Measurements from ENCODE around the gene SLC35F1. TPM values are rescaled to one million over a fixed set of nuclear protein-coding genes. Genes with fewer than 3 reads are reported as not detected.

SLC35F1 gene
- total and polyA plus RNA-seq, 2 donors (not counting 1 experiment from before 2014, with no cell fraction given): 0.09 to 0.17 TPM

DNA sequence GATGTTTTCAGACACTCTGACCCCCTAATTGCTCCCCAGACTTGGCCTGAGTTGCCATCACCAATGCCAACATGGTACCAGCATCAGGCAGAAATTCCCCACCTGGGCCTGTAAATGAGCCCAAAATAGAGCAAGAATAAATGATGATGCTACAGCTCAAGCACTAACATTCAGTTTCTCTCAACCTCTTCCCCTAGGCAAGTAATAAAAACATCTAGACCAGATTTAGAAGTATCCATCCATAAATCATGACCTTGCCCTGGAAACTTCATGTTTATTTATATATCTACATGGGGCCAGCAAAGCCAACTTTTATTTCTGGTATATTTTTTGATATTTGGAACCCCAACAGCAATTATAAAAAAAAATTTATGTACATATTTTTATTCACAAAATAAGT, 419.6 kb downstream of the SLC35F1 start:
- H3K9ac ChIP-seq (ENCODE audit: insufficient read depth, low read length): no peak overlapping the region
- H3K27ac ChIP-seq (ENCODE audit: insufficient read depth, low read length): no peak overlapping the region
- no peak overlapping the region for H3K4me3 ChIP-seq (replicated peaks in 1 of 4; ENCODE audit: control extremely low read depth in 1 of 4, insufficient read depth in 1 of 4, low read depth in 3 of 4, low read length in 4 of 4)
- H3K36me3 ChIP-seq (ENCODE audit: control insufficient read depth, insufficient read depth, low read length): no peaks in the 10 kb centered on the region
- no peak overlapping the region for H3K4me2 ChIP-seq (ENCODE audit: extremely low read depth, insufficient read depth, low read length)
- no peak overlapping the region for H2AFZ ChIP-seq (ENCODE audit: low read length)
- no peaks in the 10 kb centered on the region for H3K27me3 ChIP-seq (ENCODE audit: control insufficient read depth, insufficient read depth, low read length)
- no peaks in the 10 kb centered on the region for H3K79me2 ChIP-seq (ENCODE audit: control insufficient read depth, insufficient read depth, low read length)
- H4K20me1 ChIP-seq (ENCODE audit: control insufficient read depth, extremely low read depth, insufficient read depth, low read length): no peaks in the 10 kb centered on the region
- H3K4me1 ChIP-seq (ENCODE audit: control insufficient read depth, extremely low read depth, insufficient read depth, low read length): no peaks in the 10 kb centered on the region
- DNase-seq (ENCODE audit: low read depth in 2 of 2): no peak
- no peaks in the 10 kb centered on the region for H3K9me3 ChIP-seq (ENCODE audit: control insufficient read depth, insufficient read depth, low read depth, low read length)
- TF ChIP-seq, protein P1, sequence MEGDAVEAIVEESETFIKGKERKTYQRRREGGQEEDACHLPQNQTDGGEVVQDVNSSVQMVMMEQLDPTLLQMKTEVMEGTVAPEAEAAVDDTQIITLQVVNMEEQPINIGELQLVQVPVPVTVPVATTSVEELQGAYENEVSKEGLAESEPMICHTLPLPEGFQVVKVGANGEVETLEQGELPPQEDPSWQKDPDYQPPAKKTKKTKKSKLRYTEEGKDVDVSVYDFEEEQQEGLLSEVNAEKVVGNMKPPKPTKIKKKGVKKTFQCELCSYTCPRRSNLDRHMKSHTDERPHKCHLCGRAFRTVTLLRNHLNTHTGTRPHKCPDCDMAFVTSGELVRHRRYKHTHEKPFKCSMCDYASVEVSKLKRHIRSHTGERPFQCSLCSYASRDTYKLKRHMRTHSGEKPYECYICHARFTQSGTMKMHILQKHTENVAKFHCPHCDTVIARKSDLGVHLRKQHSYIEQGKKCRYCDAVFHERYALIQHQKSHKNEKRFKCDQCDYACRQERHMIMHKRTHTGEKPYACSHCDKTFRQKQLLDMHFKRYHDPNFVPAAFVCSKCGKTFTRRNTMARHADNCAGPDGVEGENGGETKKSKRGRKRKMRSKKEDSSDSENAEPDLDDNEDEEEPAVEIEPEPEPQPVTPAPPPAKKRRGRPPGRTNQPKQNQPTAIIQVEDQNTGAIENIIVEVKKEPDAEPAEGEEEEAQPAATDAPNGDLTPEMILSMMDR (conservative IDR thresholded peaks at IDR 0.05 in 1 of 2, IDR thresholded peaks at IDR 0.05 in 1 of 2; ENCODE audit: low read depth in 1 of 2, low read length in 2 of 2): no peak
- TF ChIP-seq EZH2 (IDR thresholded peaks at IDR 0.05; ENCODE audit: low read length, missing control alignments): no peak

DNA sequence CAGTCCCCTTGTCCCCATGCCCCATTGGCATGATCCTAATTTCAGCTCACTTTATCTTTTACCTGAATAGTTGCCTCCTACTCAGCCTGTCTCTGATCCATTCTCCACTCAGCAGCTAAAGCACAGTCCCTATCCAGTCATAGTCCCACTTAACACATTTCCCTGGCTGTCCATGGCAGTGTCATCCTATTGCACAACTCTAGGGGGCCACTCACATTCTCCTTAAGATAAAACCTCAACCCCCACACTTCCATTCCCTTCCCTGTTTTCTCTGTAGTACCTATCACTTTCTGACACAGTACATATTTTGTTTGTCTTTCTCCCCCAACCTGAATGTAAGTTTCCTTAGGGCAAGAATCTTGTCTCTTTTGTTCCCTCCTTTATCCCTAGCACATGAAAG, 420.2 kb downstream of the SLC35F1 start:
- H3K4me1 ChIP-seq (ENCODE audit: control insufficient read depth, extremely low read depth, insufficient read depth, low read length): no peaks in the 10 kb centered on the region
- no peaks in the 10 kb centered on the region for H3K79me2 ChIP-seq (ENCODE audit: control insufficient read depth, insufficient read depth, low read length)
- no peak for DNase-seq (ENCODE audit: low read depth in 2 of 2)
- H3K27ac ChIP-seq (ENCODE audit: insufficient read depth, low read length): no peak overlapping the region
- no peaks in the 10 kb centered on the region for H3K36me3 ChIP-seq (ENCODE audit: control insufficient read depth, insufficient read depth, low read length)
- no peak for TF ChIP-seq EZH2 (IDR thresholded peaks at IDR 0.05; ENCODE audit: low read length, missing control alignments)
- TF ChIP-seq, protein P1 (conservative IDR thresholded peaks at IDR 0.05 in 1 of 2, IDR thresholded peaks at IDR 0.05 in 1 of 2; ENCODE audit: low read depth in 1 of 2, low read length in 2 of 2): no peak
- no peak overlapping the region for H3K9ac ChIP-seq (ENCODE audit: insufficient read depth, low read length)
- no peaks in the 10 kb centered on the region for H3K27me3 ChIP-seq (ENCODE audit: control insufficient read depth, insufficient read depth, low read length)
- H3K4me3 ChIP-seq (replicated peaks in 1 of 4; ENCODE audit: control extremely low read depth in 1 of 4, insufficient read depth in 1 of 4, low read depth in 3 of 4, low read length in 4 of 4): no peak overlapping the region
- no peak overlapping the region for H3K4me2 ChIP-seq (ENCODE audit: extremely low read depth, insufficient read depth, low read length)
- no peaks in the 10 kb centered on the region for H3K9me3 ChIP-seq (ENCODE audit: control insufficient read depth, insufficient read depth, low read depth, low read length)
- H4K20me1 ChIP-seq (ENCODE audit: control insufficient read depth, extremely low read depth, insufficient read depth, low read length): no peaks in the 10 kb centered on the region
- H2AFZ ChIP-seq (ENCODE audit: low read length): no peak overlapping the region

DNA sequence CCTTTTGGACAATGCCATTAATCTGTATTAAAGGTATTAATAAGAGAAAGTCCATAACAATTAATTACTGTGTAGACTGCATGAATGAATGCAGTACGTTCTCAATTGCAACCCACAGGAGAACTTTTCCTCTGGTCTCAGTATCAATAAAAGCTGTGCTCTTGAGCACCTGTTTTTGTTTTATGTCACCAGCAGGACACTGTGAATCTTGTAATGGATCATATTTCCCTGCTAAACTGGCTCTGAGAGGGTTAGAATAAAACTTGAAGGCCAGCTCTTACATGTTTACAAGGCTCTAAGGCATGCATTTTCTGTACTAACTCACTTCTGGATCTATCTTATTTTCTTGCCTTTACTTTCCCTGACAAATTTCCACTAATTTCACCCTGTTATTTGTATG, 426.7 kb downstream of the SLC35F1 start:
- Histone ChIP-seq H3K9ac (ENCODE audit: insufficient read depth, low read length) (no peak overlapping the region), H3K27ac (ENCODE audit: insufficient read depth, low read length) (no peak overlapping the region), H2AFZ (ENCODE audit: low read length) (no peak overlapping the region), H3K79me2 (ENCODE audit: control insufficient read depth, insufficient read depth, low read length) (no peaks in the 10 kb centered on the region), H3K4me2 (ENCODE audit: extremely low read depth, insufficient read depth, low read length) (no peak overlapping the region), H3K9me3 (ENCODE audit: control insufficient read depth, insufficient read depth, low read depth, low read length) (no peaks in the 10 kb centered on the region), H3K4me1 (ENCODE audit: control insufficient read depth, extremely low read depth, insufficient read depth, low read length) (no peaks in the 10 kb centered on the region), H3K4me3 (replicated peaks in 1 of 4; ENCODE audit: control extremely low read depth in 1 of 4, insufficient read depth in 1 of 4, low read depth in 3 of 4, low read length in 4 of 4) (no peak overlapping the region), H3K36me3 (ENCODE audit: control insufficient read depth, insufficient read depth, low read length) (no peaks in the 10 kb centered on the region), H3K27me3 (ENCODE audit: control insufficient read depth, insufficient read depth, low read length) (no peaks in the 10 kb centered on the region), H4K20me1 (ENCODE audit: control insufficient read depth, extremely low read depth, insufficient read depth, low read length) (no peaks in the 10 kb centered on the region)
- TF ChIP-seq EZH2 (IDR thresholded peaks at IDR 0.05; ENCODE audit: low read length, missing control alignments): no peak
- TF ChIP-seq, protein P1 (conservative IDR thresholded peaks at IDR 0.05 in 1 of 2, IDR thresholded peaks at IDR 0.05 in 1 of 2; ENCODE audit: low read depth in 1 of 2, low read length in 2 of 2): no peak
- DNase-seq (ENCODE audit: low read depth in 2 of 2): no peak
